Lower leg skin (tissue), 3 donors: Measurements from ENCODE around the gene ILK.

Experiments
- POLR2A ChIP-seq, 2 donors: fragments of 450-650 bp; IDR thresholded peaks; one replicate each; pipeline ENCODE4 v1.6.1; 2016 to 2017; ENCODE audit warnings: antibody characterized with exemption in 2 of 2, mild to moderate bottlenecking in 1 of 2, moderate library complexity in 1 of 2
- TF ChIP-seq, protein P1 (sequence below), 3 donors: fragments of 450-650 bp; IDR thresholded peaks; one replicate each; pipeline ENCODE4 v1.5.1; 2016; ENCODE audit warnings: antibody characterized with exemption in 3 of 3, mild to moderate bottlenecking in 3 of 3, moderate library complexity in 2 of 3

DNA sequence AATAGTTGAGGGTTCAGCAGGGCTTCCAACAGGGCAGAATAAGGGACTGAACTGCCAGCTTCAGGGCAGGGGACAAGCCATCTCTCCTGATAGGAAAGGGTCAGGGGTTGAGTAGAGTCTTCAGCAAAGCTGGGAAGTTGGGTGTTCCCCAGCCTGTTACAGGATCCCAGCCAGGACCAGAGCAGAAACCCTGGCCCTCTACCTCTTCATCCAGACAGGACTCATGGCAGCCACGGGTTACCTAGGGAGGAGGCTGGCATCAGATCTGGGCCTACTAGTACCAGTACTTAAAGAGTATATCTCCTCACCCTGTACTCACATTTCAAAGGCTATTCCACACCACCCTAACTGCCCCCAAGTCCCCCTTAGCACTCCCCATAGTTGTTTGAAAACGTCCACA is 10.9 kb downstream of the ILK start:
- TF ChIP-seq, protein P1, sequence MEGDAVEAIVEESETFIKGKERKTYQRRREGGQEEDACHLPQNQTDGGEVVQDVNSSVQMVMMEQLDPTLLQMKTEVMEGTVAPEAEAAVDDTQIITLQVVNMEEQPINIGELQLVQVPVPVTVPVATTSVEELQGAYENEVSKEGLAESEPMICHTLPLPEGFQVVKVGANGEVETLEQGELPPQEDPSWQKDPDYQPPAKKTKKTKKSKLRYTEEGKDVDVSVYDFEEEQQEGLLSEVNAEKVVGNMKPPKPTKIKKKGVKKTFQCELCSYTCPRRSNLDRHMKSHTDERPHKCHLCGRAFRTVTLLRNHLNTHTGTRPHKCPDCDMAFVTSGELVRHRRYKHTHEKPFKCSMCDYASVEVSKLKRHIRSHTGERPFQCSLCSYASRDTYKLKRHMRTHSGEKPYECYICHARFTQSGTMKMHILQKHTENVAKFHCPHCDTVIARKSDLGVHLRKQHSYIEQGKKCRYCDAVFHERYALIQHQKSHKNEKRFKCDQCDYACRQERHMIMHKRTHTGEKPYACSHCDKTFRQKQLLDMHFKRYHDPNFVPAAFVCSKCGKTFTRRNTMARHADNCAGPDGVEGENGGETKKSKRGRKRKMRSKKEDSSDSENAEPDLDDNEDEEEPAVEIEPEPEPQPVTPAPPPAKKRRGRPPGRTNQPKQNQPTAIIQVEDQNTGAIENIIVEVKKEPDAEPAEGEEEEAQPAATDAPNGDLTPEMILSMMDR (IDR thresholded peaks at IDR 0.05): no peak
- no peak for TF ChIP-seq POLR2A (IDR thresholded peaks at IDR 0.05)
